Subcutaneous adipose tissue (tissue), 4 donors: ENCODE results near the gene SERPINA10. TPM values are rescaled to one million over a fixed set of nuclear protein-coding genes. Genes with fewer than 3 reads are reported as not detected.

Experiments
- CTCF ChIP-seq: fragments of 450-650 bp; IDR thresholded peaks from one replicate; pipeline ENCODE4 v1.5.1; 2016; ENCODE audit warnings: low read depth, mild to moderate bottlenecking, control low read depth, antibody characterized with exemption, moderate library complexity
- total RNA-seq, 4 donors: library from RNA; depleted of rRNA; stranded (reverse); fragments of >200 nt; gene quantifications; one replicate each; pipeline ENCODE4 v1.1.0, GENCODE V29; 2016

The SERPINA10 gene
- total RNA-seq, 4 donors from 2014 or later = not detected

GRCh38 chr14:94269156-94269555 lies 23.9 kb downstream of the SERPINA10 start:
- no peak for TF ChIP-seq CTCF

GRCh38 chr14:94267352-94267751 lies 25.7 kb downstream of the SERPINA10 start:
- no peak for TF ChIP-seq CTCF

DNA sequence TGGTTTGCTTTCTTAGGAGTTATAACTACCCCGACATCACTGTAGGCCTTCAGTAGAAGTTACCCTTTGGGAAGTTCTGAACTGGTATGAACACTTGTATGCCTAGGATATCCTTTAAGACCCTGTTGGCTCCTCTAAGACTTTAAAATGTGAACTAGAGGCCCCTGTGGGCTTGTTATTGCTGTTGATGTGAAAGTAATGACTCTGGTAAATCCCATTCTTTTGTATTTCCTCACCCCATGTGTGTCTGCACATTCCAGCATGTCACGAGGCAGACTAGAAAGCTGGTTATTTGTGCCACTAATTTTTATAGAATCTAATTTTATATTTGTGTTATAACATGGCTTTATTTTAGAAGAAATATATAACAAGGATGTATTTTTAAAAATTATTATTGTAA lies 48.9 kb downstream of the SERPINA10 start:
- no peak for TF ChIP-seq CTCF

GRCh38 chr14:94239406-94239805 lies 53.7 kb downstream of the SERPINA10 start:
- no peak for TF ChIP-seq CTCF

- TF ChIP-seq CTCF = no peak
Measured at GRCh38 chr14:94237983-94238382, 55.1 kb downstream of the SERPINA10 start.

- no peak for TF ChIP-seq CTCF
Measured at GRCh38 chr14:94237046-94237445, 56.0 kb downstream of the SERPINA10 start.

Other genes with a start within 250 kb of the SERPINA10 start
- gene DDX24, start 212.1 kb downstream of the SERPINA10 start, total RNA-seq = 100 to 1,000 TPM; 119 to 133 (median 126) TPM
- gene IFI27L1, start 212.0 kb downstream of the SERPINA10 start, total RNA-seq = 10 to 100 TPM in 2 of 4 donors, 1 to 10 TPM in 2; 3.3 to 13.3 (median 7.2) TPM
- gene IFI27, start 182.5 kb downstream of the SERPINA10 start, total RNA-seq = 100 to 1,000 TPM; 133 to 455 (median 216) TPM
- gene IFI27L2, start 163.7 kb downstream of the SERPINA10 start, total RNA-seq = 100 to 1,000 TPM in 1 of 4 donors, 10 to 100 TPM in 3; 20.7 to 102 (median 85.3) TPM
- 1 to 10 TPM in 2 of 4 donors, under 1 TPM in 2; 0.33 to 3.4 (median 0.85) TPM for gene PPP4R4, start 118.9 kb downstream of the SERPINA10 start, total RNA-seq
- gene SERPINA6, start 30.1 kb upstream of the SERPINA10 start, total RNA-seq = not detected
- not detected for gene SERPINA2, start 73.4 kb upstream of the SERPINA10 start, total RNA-seq
- 10 to 100 TPM in 1 of 4 donors, 1 to 10 TPM in 3; 2.1 to 10.4 (median 3.7) TPM for gene SERPINA1, start 95.3 kb upstream of the SERPINA10 start, total RNA-seq
- gene SERPINA11, start 159.5 kb upstream of the SERPINA10 start, total RNA-seq = not detected
- gene SERPINA9, start 182.9 kb upstream of the SERPINA10 start, total RNA-seq = not detected
- not detected for gene SERPINA12, start 216.2 kb upstream of the SERPINA10 start, total RNA-seq